22Rv1 (cell line): Measurements from ENCODE around the gene ANKRD6.

Experiments used
- H3K27ac ChIP-seq: fragments of 450-650 bp; 2 replicates; pipeline ENCODE4 v1.5.1; 2017
- CTCF ChIP-seq: fragments of 450-650 bp; IDR thresholded peaks from 2 replicates; pipeline ENCODE4 v1.5.1; 2017; ENCODE audit warnings: mild to moderate bottlenecking
- ZFX ChIP-seq: fragments of 450-650 bp; IDR thresholded peaks from 2 replicates; pipeline ENCODE4 v1.6.1; 2017; ENCODE audit warnings: antibody characterized with exemption, borderline replicate concordance

Gene ANKRD6

GRCh38 chr6:89525786-89526562 lies 93.0 kb downstream of the ANKRD6 start:
- H3K27ac ChIP-seq: no peak overlapping the region
- TF ChIP-seq ZFX: no peak
- no peak for TF ChIP-seq CTCF

DNA sequence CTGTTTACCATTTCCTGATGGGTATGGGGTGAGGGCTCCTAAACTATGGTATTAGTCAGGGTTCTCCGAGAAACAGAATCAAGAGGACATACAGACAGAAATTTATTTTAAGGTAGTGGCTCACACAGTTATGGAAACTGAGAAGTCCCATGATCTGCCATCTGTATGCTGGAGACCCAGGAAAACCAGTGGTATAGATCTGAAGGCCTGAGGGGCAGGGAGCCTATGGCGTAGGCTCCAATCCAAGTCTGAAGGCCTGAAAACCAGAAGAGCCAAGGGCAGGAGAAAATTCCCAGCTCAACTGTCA lies 93.6 kb downstream of the ANKRD6 start:
- no peak overlapping the region for H3K27ac ChIP-seq
- no peak for TF ChIP-seq CTCF
- no peak for TF ChIP-seq ZFX

- no peak for TF ChIP-seq CTCF
- no peak for TF ChIP-seq ZFX
- H3K27ac ChIP-seq: no peak overlapping the region
These were observed 94.7 kb downstream of the ANKRD6 start for GRCh38 chr6:89527634-89528033.

DNA sequence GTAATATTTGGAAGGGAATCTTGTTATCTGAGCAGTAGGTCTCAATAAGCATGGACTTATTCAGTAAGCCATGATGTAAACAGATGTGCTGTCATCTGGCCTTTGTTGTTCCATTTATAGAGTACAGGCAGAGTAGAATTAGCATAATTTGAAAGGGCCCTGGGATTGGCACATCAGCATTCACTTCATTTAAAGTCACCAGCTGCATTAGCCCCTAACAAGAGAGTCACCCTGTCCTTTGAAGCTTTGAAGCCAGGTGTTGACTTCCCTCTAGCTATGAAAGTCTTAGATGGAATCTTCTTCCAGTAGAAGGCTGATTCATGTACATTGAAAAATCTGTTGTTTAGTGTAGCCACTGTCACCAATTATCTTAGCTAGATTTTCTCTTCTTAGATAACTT lies 95.9 kb downstream of the ANKRD6 start:
- no peak overlapping the region for H3K27ac ChIP-seq
- TF ChIP-seq ZFX: no peak
- TF ChIP-seq CTCF: no peak

- H3K27ac ChIP-seq: no peak overlapping the region
- TF ChIP-seq CTCF (no peak), ZFX (no peak)
These were observed 98.0 kb downstream of the ANKRD6 start for GRCh38 chr6:89530982-89531381.

- TF ChIP-seq CTCF (peak; percentile 11; the same call in 1 of the 2 replicates), ZFX (no peak)
These were observed 103.3 kb downstream of the ANKRD6 start for GRCh38 chr6:89536231-89536630.

DNA sequence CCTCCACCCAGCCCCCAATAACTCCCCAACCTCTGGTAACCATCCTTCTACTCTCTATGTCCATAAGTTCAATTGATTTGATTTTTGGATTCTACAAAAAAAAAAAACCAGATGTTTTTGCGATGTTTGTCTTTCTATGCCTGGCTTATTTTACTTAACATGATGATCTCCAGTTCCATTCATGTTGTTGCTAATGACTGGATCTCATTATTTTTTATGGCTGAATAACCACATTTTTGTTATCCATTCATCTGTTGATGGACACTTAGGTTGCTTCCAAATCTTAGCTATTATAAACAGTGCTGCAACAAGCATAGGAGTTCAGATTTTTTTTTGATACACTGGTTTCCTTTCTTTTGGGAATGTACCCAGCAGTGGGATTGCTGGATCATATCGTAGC lies 106.8 kb downstream of the ANKRD6 start:
- no peak overlapping the region for H3K27ac ChIP-seq
- TF ChIP-seq ZFX (no peak), CTCF (no peak)

More at GRCh38 chr6:89536231-89536630, 103.3 kb downstream of the ANKRD6 start:
- H3K27ac ChIP-seq: no peak overlapping the region
